IPS DF 4.7 (cell line): ENCODE data around the gene TSPAN31.

Experiments
- DNase-seq: peaks from one replicate; pipeline ENCODE4 v3.0.0-alpha.2; 2013; ENCODE audit warnings: low spot score; ENCODE audit errors: extremely low read depth

Gene TSPAN31

GRCh38 chr12:57752668-57753000 is 7.8 kb downstream of the TSPAN31 start:
- no peak for DNase-seq

DNA sequence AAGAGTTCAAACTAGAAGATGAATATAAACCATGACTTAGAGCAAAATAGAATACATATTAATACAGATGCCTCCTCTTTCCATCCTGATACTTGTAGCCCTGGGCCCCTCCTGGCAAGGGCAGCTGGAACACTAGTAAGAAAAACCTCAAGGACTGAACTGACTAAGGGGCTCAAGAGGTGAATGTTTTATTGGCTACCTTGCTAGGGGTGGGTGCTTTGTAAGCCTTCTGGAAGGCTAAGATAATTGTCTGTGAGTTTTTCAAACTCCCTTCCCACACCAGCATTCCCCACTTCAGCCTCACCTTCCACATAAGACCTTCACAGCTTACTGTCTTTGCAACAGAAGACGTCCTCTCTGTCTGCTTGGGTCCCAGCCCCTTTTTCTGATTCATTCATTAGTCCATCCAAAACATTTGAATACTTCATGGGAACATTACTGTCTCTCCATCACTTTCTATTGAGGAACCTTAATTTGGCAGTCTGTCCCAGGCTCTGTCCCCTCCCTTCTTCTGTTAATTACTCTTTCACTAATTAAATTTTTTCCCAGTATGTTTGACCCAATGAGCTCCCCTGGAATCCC is 9.0 kb downstream of the TSPAN31 start:
- DNase-seq: no peak

- DNase-seq: no peak
Observed at GRCh38 chr12:57754411-57755193, 9.8 kb downstream of the TSPAN31 start, which contains the start of gene MARCHF9. MARCHF9 (plus strand) TSS chr12:57755103; CDS start chr12:57755529, 426 bp downstream.

GRCh38 chr12:57755194-57755453 is 10.3 kb downstream of the TSPAN31 start:
- no peak for DNase-seq

DNA sequence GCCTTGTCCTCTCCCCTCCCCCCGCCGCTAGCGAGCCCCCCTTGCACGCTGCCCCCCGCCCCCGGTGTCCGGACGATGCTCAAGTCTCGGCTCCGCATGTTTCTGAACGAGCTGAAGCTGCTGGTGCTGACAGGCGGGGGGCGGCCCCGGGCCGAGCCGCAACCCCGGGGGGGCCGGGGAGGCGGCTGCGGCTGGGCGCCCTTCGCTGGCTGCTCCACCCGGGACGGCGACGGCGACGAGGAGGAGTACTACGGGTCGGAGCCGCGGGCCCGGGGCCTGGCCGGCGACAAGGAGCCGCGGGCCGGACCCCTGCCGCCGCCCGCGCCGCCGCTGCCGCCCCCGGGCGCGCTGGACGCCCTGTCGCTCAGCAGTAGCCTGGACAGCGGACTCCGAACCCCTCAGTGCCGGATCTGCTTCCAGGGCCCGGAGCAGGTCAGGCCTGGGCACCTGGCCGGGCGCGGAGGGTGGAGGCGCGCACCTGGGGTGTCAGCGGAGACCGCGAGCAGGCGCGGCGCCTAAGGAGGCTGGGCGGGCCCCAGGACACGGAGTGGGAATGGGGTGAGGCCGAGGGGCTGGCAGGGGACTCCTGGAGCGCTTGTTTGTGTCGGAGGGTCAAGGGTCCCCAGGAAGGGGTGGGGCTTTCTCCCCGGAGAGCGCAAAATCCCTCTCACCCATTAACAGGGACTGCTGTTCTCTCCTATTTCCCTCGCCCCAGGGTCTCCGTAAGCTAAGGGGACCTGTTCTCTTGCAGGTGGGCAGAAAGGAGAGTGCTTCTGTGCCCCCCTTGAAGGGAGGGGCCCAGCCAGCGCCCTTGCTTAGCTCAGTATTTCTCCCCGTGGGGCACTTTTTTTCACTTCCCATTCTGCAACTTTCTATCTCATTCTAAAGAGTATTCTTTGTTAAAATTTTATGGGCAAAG is 10.9 kb downstream of the TSPAN31 start:
- DNase-seq: no peak

GRCh38 chr12:57756406-57757341 is 11.8 kb downstream of the TSPAN31 start:
- DNase-seq: no peak

GRCh38 chr12:57757771-57758170 is 12.9 kb downstream of the TSPAN31 start:
- DNase-seq: no peak

- no peak for DNase-seq
Observed at GRCh38 chr12:57758552-57759359, 13.9 kb downstream of the TSPAN31 start.

DNA sequence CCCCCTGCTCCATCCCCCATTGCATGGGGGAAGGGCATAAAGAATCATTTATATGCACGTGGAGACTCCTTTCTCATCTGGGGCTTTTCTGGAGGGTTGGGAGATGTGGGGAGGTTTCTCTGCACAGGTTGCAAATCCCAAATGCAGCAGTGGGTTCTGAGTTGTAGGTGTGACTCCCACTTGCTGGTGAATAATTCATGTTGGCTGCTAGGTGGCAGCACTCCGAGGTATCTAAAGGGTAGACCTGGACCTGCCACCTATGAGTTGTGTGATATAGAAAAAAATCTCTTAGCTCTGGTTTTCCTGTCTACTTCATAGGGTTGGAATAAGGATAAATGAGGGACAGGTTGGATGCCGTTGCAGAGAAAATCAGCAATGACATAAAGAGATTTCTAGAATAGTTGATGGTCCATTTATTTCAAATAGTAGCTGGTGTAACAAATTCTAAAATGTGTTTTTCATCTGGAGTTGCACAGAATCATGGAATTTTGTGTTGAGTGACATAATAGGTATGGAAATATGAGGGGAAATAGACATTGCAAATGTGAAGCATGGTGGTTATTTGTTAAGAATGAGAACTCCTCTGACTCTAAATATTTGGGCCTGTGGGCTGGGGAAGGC is 14.6 kb downstream of the TSPAN31 start:
- DNase-seq: no peak

GRCh38 chr12:57760347-57760982 is 15.6 kb downstream of the TSPAN31 start:
- no peak for DNase-seq

DNA sequence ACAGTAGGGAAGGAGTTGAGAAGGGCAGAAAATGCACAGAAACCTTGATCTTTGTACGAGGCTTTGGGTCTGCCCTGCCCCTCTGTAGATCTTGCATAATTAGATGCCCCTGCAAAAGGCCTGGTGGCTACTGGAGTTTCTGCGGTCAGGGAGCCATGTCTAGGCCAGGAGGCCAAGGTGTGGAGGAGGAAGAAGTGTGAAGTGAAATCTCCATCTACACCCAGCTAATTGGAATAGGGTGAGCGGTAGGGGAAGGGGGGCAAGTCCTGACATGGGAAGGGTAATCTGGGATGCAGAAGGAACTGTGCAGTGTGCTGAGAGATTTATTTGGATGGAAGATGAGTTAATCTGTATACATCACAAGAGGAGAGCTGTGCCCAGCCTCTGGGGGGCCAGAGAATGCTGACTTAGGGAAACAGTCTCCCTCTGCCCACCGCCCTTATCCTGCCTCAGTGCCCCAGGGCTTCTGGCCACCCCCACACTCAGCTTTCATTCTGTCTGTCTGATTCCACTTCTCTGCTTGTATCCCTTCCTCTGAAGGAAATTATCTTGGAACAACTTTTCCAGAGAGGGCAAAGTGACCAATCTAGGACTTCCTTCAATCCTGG is 16.7 kb downstream of the TSPAN31 start:
- DNase-seq: no peak

- DNase-seq: no peak
Observed at GRCh38 chr12:57762463-57762862, 17.6 kb downstream of the TSPAN31 start.

- no peak for DNase-seq
Observed at GRCh38 chr12:57763881-57764661, 19.2 kb downstream of the TSPAN31 start.

- DNase-seq: no peak
Observed at GRCh38 chr12:57764662-57765002, 19.8 kb downstream of the TSPAN31 start.

DNA sequence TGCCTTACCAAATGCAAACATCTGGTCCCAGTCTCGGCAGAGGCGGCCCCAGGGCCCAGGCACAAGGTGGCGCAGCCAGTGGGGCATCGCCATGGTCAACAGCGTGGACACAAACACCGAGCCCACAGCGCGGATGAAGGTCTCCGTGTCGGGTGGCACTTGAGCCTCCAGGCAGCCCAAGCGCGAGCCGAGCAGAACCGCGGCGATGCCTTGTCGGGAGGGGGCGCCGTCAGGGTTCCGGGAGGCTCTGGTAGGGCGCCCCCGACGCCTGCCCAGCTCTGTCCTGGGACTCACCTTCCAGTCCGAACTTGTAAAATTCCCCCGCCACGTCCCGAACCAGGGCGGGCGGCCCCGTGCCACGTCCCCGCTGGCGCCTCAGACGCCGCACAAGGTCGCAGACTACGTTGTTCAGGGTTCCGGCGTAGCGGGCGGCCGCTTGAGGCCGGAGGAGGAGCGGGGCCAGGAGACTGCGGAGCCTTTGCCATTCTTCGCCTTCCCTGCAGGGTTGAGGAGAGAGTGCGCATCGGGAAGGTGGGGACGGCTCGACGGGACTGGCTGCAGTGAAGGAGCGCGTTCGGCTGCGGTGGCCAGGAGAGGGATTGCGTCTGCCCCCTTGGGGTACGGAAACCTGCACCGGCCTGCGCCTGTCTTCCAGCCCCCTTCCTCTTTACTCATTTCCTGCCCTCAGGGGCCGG is 20.3 kb downstream of the TSPAN31 start:
- no peak for DNase-seq

GRCh38 chr12:57765698-57766463 is 21.0 kb downstream of the TSPAN31 start:
- no peak for DNase-seq
